ENCODE results near the gene NSD1. TPM values are rescaled to one million over a fixed set of nuclear protein-coding genes. Genes with fewer than 3 reads are reported as not detected.
A peak's percentile ranks its signal among the peaks of the same experiment; 100 is the strongest.

NSD1 gene
- total and polyA plus RNA-seq, 2 of the 8 experiments (the other 6 are each of a cell fraction or from before 2014, with no cell fraction given), result 22.8 to 168 TPM

DNA sequence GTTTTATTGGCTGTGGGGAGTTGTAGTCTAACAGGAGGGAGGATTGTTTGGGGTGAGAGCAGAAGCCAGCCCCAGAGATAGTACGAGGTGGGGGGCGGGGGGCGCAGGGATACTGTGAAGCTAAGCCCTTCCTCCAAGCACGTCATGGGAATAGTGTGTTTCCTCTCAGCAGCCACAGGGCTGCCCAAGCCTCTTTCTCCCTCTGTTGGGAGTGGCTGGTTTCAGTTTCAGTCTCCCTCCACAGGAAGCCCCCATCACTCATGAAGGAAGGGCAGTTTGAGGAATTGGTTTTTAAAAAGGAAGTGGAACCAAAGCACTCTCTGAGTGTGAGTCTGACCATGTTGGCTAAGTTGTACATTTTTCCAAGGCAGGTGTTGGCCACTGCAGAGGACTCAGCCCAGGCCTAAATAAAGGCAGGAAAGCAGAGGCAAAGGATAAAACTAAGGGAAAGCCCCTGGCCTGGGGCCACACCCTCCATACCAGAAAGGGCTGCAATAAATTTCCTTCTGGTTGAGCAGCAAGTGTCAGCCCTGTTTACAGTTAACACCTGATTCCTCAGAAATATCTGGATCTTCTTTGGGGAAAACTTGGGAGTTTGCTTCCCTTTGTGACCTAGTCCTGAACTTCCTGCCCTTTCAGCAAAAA, 166.8 kb downstream of the NSD1 start:
- no peak overlapping the region for H3K56ac ChIP-seq (replicated peaks; ENCODE audit: insufficient read length, low read depth, low read length)
- H2AK5ac ChIP-seq (ENCODE audit: low read depth, low read length), result no peak overlapping the region
- 65% methylated on average over 4 of the region's 4 CpGs; no CpG with 5 or more reads in 1 of the 2 experiments for WGBS, 2 experiments (ENCODE audit: extremely low coverage in 1 of 2, insufficient coverage in 1 of 2, insufficient read length in 1 of 2, insufficient replicate concordance in 2 of 2, low coverage in 1 of 2, low lambda C conversion rate in 2 of 2, missing lambda C conversion rate in 1 of 2)
- no peak overlapping the region for H3K23ac ChIP-seq (ENCODE audit: insufficient read length)
- no peak overlapping the region for H4K5ac ChIP-seq (ENCODE audit: insufficient read length, low read depth, low read length)
- peaks cover 13% of the 10 kb centered on the region; the same call in 1 of the 2 replicates for H3K23me2 ChIP-seq (ENCODE audit: low read depth, low read length)
- no peak overlapping the region for H4K8ac ChIP-seq (ENCODE audit: extremely low read depth, insufficient read depth, low read length)
- H3K9ac ChIP-seq (replicated peaks in 1 of 4; ENCODE audit: extremely low read depth in 1 of 4, low read depth in 3 of 4, low read length in 3 of 4), result no peak overlapping the region
- H3K4me1 ChIP-seq (replicated peaks in 1 of 4; ENCODE audit: control insufficient read depth in 3 of 4, insufficient read depth in 4 of 4, low read length in 3 of 4), result peaks cover 3 to 20% (median 6%) of the 10 kb centered on the region in 4 experiments; a peak in 6 of 7 replicates
- H2BK20ac ChIP-seq (ENCODE audit: low read length), result no peak overlapping the region
- no peaks in the 10 kb centered on the region for H3K9me3 ChIP-seq (ENCODE audit: insufficient read depth in 2 of 2, low read depth in 1 of 2, low read length in 1 of 2)
- FAIRE-seq (no peak), DNase-seq (ENCODE audit: low read depth in 1 of 2, low spot score in 2 of 2) (no peak)
- H3K79me1 ChIP-seq (ENCODE audit: low read depth, low read length), result peaks cover 14% of the 10 kb centered on the region
- POLR2A ChIA-PET (ENCODE audit: partially characterized antibody), result interaction anchor here (1.2 to 12.1 kb wide), 5 partner anchors 12 to 196 kb away, joined by 3 to 111 read pairs (median 6); partner anchors contain the start of genes MXD3 and NSD1
- no peak overlapping the region for H2BK12ac ChIP-seq (ENCODE audit: low read depth, low read length)
- no peak overlapping the region for H3K4me2 ChIP-seq (ENCODE audit: insufficient read depth in 1 of 2, low read depth in 2 of 2, low read length in 2 of 2)
- no peak overlapping the region for H3K14ac ChIP-seq (ENCODE audit: insufficient read length)
- CTCF ChIA-PET (ENCODE audit: partially characterized antibody), result interaction anchor here (1.1 to 6.5 kb wide), 8 partner anchors 9 to 188 kb away, joined by 3 to 37 read pairs (median 4); no protein-coding TSS in a partner anchor
- H2BK15ac ChIP-seq (ENCODE audit: low read length), result no peak overlapping the region
- H3K27ac ChIP-seq (ENCODE audit: low read depth, low read length), result no peak overlapping the region; the same call in 1 of the 2 replicates
- no peak overlapping the region for H2BK5ac ChIP-seq (ENCODE audit: low read depth, low read length)
- TF ChIP-seq TBP (IDR thresholded peaks at IDR 0.05; ENCODE audit: low read depth, low read length) (no peak), TAF7 (optimal IDR thresholded peaks at IDR 0.05; ENCODE audit: borderline replicate concordance, low read depth, low read length) (no peak), EP300 (IDR thresholded peaks at IDR 0.05; ENCODE audit: borderline replicate concordance in 1 of 2, low read depth in 2 of 2, low read length in 2 of 2) (peak in 1 of 2 experiments; percentile 20; a peak in 1 of 3 replicates), POLR2AphosphoS5 (IDR thresholded peaks at IDR 0.05; ENCODE audit: low read depth, low read length) (peak; percentile 62; the same call in 1 of the 2 replicates), POLR2A (IDR thresholded peaks at IDR 0.05; ENCODE audit: control extremely low read depth in 1 of 2, low read depth in 2 of 2, low read length in 2 of 2) (peak in 1 of 2 experiments; percentile 39; a peak in 2 of 3 replicates)
- TF ChIP-seq, protein P1, sequence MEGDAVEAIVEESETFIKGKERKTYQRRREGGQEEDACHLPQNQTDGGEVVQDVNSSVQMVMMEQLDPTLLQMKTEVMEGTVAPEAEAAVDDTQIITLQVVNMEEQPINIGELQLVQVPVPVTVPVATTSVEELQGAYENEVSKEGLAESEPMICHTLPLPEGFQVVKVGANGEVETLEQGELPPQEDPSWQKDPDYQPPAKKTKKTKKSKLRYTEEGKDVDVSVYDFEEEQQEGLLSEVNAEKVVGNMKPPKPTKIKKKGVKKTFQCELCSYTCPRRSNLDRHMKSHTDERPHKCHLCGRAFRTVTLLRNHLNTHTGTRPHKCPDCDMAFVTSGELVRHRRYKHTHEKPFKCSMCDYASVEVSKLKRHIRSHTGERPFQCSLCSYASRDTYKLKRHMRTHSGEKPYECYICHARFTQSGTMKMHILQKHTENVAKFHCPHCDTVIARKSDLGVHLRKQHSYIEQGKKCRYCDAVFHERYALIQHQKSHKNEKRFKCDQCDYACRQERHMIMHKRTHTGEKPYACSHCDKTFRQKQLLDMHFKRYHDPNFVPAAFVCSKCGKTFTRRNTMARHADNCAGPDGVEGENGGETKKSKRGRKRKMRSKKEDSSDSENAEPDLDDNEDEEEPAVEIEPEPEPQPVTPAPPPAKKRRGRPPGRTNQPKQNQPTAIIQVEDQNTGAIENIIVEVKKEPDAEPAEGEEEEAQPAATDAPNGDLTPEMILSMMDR (IDR thresholded peaks at IDR 0.05; ENCODE audit: control extremely low read depth in 1 of 3, insufficient read depth in 1 of 3, low read depth in 1 of 3, low read length in 3 of 3), result peak in 1 of 3 experiments; percentile 31; a peak in 1 of 4 replicates
- H3K79me2 ChIP-seq (ENCODE audit: control insufficient read depth in 1 of 2, insufficient read depth in 2 of 2, low read length in 2 of 2), result peaks cover 10 to 15% of the 10 kb centered on the region in 2 experiments
- no peak overlapping the region for H2BK120ac ChIP-seq (replicated peaks; ENCODE audit: low read depth, low read length)
- no peak overlapping the region for H3K4me3 ChIP-seq (ENCODE audit: extremely low read depth in 1 of 4, insufficient read depth in 2 of 4, low read depth in 3 of 4, low read length in 4 of 4)
- no peak overlapping the region for H2AFZ ChIP-seq (ENCODE audit: low read length)
- H3K27me3 ChIP-seq (replicated peaks in 1 of 4; ENCODE audit: control insufficient read depth in 3 of 4, extremely low read depth in 1 of 4, insufficient read depth in 3 of 4, low read length in 3 of 4), result no peaks in the 10 kb centered on the region
- no peak overlapping the region for H3K4ac ChIP-seq (replicated peaks; ENCODE audit: insufficient read length, low read depth, low read length)
- peaks cover under 1 to 24% (median 9%) of the 10 kb centered on the region in 4 experiments; a peak in 6 of 8 replicates for H3K36me3 ChIP-seq (ENCODE audit: control insufficient read depth in 2 of 4, insufficient read depth in 4 of 4, low read length in 3 of 4)
- no peak overlapping the region for H3K18ac ChIP-seq (ENCODE audit: extremely low read depth, low read length)
- peaks cover 10 to 18% of the 10 kb centered on the region in 2 experiments for H4K20me1 ChIP-seq (replicated peaks in 1 of 2; ENCODE audit: control insufficient read depth in 1 of 2, insufficient read depth in 2 of 2, low read length in 2 of 2)
- H4K91ac ChIP-seq (replicated peaks; ENCODE audit: insufficient read length, low read length), result no peak overlapping the region
